K562 (cell line): ENCODE results near the gene VILL. TPM values are rescaled to one million over a fixed set of nuclear protein-coding genes. Genes with fewer than 3 reads are reported as not detected.

ENCODE experiments used
- AFF4 ChIP-seq: sonication (generic); formaldehyde crosslinking; IDR thresholded peaks from 2 replicates; pipeline ENCODE4 v1.8.0; 2023; ENCODE audit warnings: mild to moderate bottlenecking, missing genetic modification reagents
- BDP1 ChIP-seq: IDR thresholded peaks from 3 replicates; pipeline ENCODE4 v1.6.1; 2011; ENCODE audit not compliant: insufficient read length, insufficient read depth
- BRCA1 ChIP-seq, 2 experiments: fragments of 450-650 bp in 1 of 2; sonication (generic) in 1 of 2; formaldehyde crosslinking in 1 of 2; IDR thresholded peaks; 2 replicates each; pipeline versions ENCODE4 v1.5.0 to v1.6.1; 2017 to 2020; ENCODE audit warnings: mild to moderate bottlenecking in 1 of 2, missing genetic modification reagents in 1 of 2
- BRF2 ChIP-seq: IDR thresholded peaks from 3 replicates; pipeline ENCODE4 v1.6.1; 2011; ENCODE audit warnings: borderline replicate concordance, mild to moderate bottlenecking; ENCODE audit not compliant: insufficient read length, insufficient read depth
- HDAC2 ChIP-seq: fragments of 450-650 bp; IDR thresholded peaks from 2 replicates; pipeline ENCODE4 v1.6.1; 2016; ENCODE audit warnings: mild to moderate bottlenecking
- HLTF ChIP-seq: fragments of 450-650 bp; IDR thresholded peaks from 2 replicates; pipeline ENCODE4 v1.6.1; 2016
- LCOR ChIP-seq: sonication (generic); formaldehyde crosslinking; IDR thresholded peaks from 2 replicates; pipeline ENCODE4 v1.8.0; 2022; ENCODE audit warnings: mild to moderate bottlenecking, missing genetic modification reagents
- LEF1 ChIP-seq: fragments of 450-650 bp; IDR thresholded peaks from 2 replicates; pipeline ENCODE4 v1.6.1; 2016; ENCODE audit warnings: mild to moderate bottlenecking
- MAFF ChIP-seq: IDR thresholded peaks from 2 replicates; pipeline ENCODE4 v1.6.1; 2012; ENCODE audit warnings: low read length, improper control_type of control experiment
- MTA1 ChIP-seq: fragments of 450-650 bp; IDR thresholded peaks from 2 replicates; pipeline ENCODE4 v1.6.1; 2017; ENCODE audit warnings: borderline replicate concordance
- PTTG1 ChIP-seq: fragments of 450-650 bp; IDR thresholded peaks from 2 replicates; pipeline ENCODE4 v1.6.1; 2016; ENCODE audit warnings: low read depth, mild to moderate bottlenecking, missing genetic modification characterization, missing compliant biosample characterization
- RB1 ChIP-seq: fragments of 450-650 bp; IDR thresholded peaks from 2 replicates; pipeline ENCODE4 v1.6.1; 2017; ENCODE audit warnings: low read depth, mild to moderate bottlenecking
- SRSF9 ChIP-seq: fragments of 200-400 bp; formaldehyde crosslinking; IDR thresholded peaks from 2 replicates; pipeline ENCODE4 v1.6.1; 2017; ENCODE audit warnings: low read depth, low read length, borderline replicate concordance
- STAG1 ChIP-seq: sonication (generic); formaldehyde crosslinking; IDR thresholded peaks from 2 replicates; pipeline ENCODE4 v1.5.0; 2020; ENCODE audit warnings: missing genetic modification reagents, borderline replicate concordance
- STAT6 ChIP-seq: sonication (generic); formaldehyde crosslinking; IDR thresholded peaks from 2 replicates; pipeline ENCODE4 v1.8.1; 2023; ENCODE audit warnings: mild to moderate bottlenecking, missing genetic modification reagents
- TFE3 ChIP-seq: fragments of 450-650 bp; formaldehyde crosslinking; IDR thresholded peaks from 2 replicates; pipeline ENCODE4 v1.4.0; 2020; ENCODE audit warnings: mild to moderate bottlenecking, mixed read lengths
- TGIF2 ChIP-seq: sonication (generic); formaldehyde crosslinking; IDR thresholded peaks from 2 replicates; pipeline ENCODE4 v1.8.1; 2022; ENCODE audit warnings: mild to moderate bottlenecking, missing genetic modification reagents, moderate library complexity
- ZNF12 ChIP-seq: sonication (generic); formaldehyde crosslinking; IDR thresholded peaks from 2 replicates; pipeline ENCODE4 v1.4.0; 2020; ENCODE audit warnings: mild to moderate bottlenecking, missing genetic modification reagents
- ZNF57 ChIP-seq: fragments of 450-650 bp; formaldehyde crosslinking; IDR thresholded peaks from 2 replicates; pipeline ENCODE4 v1.4.0; 2020; ENCODE audit warnings: mild to moderate bottlenecking, moderate library complexity
- polyA plus RNA-seq, 8 experiments: library from polyadenylated mRNA; depleted of rRNA in 4 of 8; stranded (reverse) in 5 of 8; unstranded in 3 of 8; fragments of >200 nt; fragmentation: Nextera tagmentation in 2 of 8; fragmentation: Illumina TruSeq in 1 of 8; extraction: Ambion mirVana in 2 of 8; extraction: Trizol in 1 of 8; gene quantifications; 2 replicates each; pipeline versions ENCODE4 v1.2.1 to v1.2.3, GENCODE V29; 2011 to 2014; ENCODE audit warnings: inconsistent platforms in 1 of 8, missing spikeins in 1 of 8
- total RNA-seq, 7 experiments: library from RNA; depleted of rRNA in 6 of 7; stranded (reverse); fragments of >200 nt in 6 of 7; fragmentation: Illumina TruSeq in 2 of 7; extraction: Trizol in 2 of 7; gene quantifications; 2 replicates each; pipeline versions ENCODE4 v1.2.1 to v1.2.3, GENCODE V29; 2011 to 2021; ENCODE audit warnings: low replicate concordance in 1 of 7

Gene VILL
- total and polyA plus RNA-seq, 9 of the 15 experiments (the other 6 are each of a cell fraction or from before 2014, with no cell fraction given): 0.11 to 16.0 (median 8.8) TPM

- no peak for TF ChIP-seq AFF4 (CRISPR knock-in tag)
- TF ChIP-seq LCOR (CRISPR knock-in tag): no peak
- TF ChIP-seq TFE3 (CRISPR knock-in tag): no peak
- no peak for TF ChIP-seq ZNF57 (CRISPR knock-in tag)
- no peak for TF ChIP-seq MTA1
- TF ChIP-seq HDAC2: no peak
- no peak for TF ChIP-seq PTTG1 (tag)
- peak; percentile 85; the same call in 1 of the 2 replicates for TF ChIP-seq STAT6 (CRISPR knock-in tag)
- no peak for TF ChIP-seq BDP1
- TF ChIP-seq BRCA1 (IDR thresholded peaks at IDR 0.05): no peak
- TF ChIP-seq BRCA1 (CRISPR knock-in tag; IDR thresholded peaks at IDR 0.05): no peak
- TF ChIP-seq ZNF12 (CRISPR knock-in tag): 0 out of 2 replicates have a peak, but pooled peaks have one; percentile 27
- 0 out of 2 replicates have a peak, but pooled peaks have one; percentile 11 for TF ChIP-seq RB1
- TF ChIP-seq STAG1 (CRISPR knock-in tag): no peak
- TF ChIP-seq MAFF: no peak
- no peak for TF ChIP-seq HLTF
- TF ChIP-seq LEF1: no peak; the same call in 1 of the 2 replicates
- TF ChIP-seq SRSF9: no peak
- TF ChIP-seq TGIF2 (CRISPR knock-in tag): no peak
- no peak for TF ChIP-seq BRF2
These were observed 28.0 kb downstream of the VILL start (continued) for GRCh38 chr3:38018296-38019266.
